Measurements from ENCODE around the gene USP40.

USP40 gene

GRCh38 chr2:233440714-233441113 lies 125.9 kb downstream of the USP40 start:
- no peak for DNase-seq (ENCODE audit: low read depth)

DNA sequence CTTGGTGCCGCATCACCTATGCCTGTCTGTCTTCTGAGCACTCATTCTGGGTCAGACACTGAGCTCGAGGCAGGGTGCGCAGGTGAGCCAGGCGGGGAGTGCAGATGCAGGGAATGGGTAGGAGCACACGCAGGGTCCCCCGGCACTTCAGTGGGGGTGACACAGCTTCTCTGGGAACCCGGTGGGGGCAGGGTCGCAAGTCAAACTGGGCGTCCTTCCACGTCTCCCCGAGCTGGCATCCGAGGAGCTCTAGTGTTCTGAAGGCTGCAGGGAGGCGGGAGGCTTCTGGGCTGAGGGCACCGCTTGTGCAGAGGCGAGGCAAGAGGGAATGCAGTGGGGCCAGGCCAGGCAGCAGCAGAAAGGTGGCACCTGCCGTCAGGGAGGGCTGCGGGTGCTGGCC lies 126.3 kb downstream of the USP40 start:
- DNase-seq (ENCODE audit: low read depth) = no peak

DNA sequence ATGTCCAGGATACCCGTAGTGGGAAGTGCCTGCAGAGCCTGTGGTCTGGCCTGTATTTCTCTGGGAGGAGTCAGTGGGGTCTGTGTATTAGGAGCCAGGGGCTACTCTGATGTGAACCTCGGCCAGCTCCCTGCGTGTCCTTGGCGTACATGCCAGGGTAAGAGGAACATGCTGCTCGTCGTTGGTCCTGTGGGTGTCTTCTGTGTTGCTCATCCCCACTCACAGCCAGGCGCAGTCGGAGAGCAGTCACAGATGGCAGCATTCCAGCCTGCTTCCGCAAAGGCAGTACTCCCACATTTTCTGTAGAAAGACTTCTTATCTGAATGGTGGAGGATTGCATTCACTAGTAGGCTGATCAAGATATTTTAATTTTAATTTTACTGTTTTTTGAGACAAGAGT lies 127.4 kb downstream of the USP40 start:
- DNase-seq (ENCODE audit: low read depth) = no peak

DNA sequence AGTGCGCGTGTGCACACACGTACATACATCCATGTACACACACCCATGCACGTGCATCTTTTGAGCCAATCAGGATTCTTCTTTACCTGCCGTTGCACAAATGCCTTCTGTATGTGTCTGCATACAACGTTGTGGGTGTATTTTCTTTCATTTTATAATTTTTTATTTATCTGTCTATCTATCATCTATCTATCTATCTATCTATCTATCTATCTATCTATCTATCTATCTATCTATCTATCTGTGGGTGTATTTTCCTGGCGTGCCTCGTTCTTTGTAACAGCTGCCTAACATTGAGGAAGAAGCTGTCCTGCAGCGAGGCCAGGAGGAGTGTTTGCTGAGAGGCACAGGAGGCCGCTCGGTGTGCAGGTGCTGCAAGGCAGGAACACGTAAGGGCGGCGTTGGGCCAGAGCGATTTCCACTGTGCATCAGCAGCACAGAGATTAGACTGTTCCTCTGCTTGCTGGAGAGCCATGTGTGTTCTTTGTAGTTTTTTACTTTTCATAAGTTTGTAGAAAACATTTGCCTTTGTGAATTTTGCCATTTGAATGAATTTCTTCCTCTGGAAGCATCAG lies 127.9 kb downstream of the USP40 start:
- DNase-seq (ENCODE audit: low read depth) = no peak

DNA sequence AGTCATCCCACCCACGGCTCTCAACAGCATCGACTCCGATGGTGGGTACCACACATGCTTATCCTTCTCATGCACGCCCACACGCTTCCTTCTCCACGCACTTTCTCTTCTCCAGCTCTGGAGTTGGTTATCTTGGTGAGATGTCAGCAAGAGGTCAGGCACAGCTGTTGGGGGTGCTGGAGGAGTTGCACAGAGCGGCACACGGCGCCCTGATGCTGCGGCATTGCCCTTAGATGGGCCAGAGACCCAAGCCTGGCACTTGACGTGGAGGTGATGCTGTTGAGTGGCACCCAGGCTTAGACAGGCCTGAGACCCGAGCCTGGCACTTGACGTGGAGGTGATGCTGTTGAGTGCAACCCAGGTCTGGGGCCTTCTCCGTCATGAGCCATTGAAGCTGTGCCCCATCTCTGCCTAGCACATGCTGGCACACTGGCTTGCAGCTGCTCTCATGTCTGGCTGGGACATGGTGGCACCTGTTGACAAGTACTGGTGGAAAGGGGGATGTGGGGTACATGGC lies 129.1 kb downstream of the USP40 start:
- DNase-seq (ENCODE audit: low read depth) = no peak

DNA sequence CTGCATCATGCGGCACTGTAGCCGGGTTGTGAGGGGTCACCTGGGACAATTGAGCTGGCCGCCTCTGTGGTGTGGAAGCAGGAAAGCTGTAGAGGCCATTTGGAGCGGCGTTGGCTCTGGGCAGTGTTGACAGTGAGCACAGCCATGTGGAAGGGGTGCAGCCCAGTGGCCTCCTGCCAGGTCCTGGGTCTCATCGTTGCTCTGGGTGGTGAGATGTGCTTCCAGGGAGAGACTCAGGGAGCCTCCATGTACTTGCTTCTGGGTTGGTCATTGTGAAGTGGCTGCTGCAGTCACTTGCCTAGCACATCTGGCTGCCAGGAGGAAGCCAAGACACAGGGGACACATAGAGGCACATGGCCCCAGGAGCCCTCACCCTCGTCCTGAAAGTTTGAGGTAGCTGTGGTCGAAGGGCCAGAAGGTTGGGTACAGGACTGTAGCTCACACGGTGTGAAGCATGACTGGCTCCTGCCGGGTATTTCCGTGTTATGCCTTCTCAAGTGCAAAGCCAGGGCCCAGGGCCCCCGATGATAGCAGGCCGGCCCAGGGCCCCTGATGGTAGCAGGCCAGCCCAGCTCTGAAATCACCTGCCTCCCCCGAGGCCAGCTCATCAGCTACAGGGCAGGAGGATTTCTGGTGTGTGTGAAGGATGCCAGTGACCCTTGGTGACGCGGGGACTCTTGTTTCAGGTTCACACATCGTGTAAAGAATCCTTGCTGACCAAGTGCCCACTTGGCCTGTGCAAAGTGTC lies 129.7 kb downstream of the USP40 start:
- DNase-seq (ENCODE audit: low read depth) = no peak

DNA sequence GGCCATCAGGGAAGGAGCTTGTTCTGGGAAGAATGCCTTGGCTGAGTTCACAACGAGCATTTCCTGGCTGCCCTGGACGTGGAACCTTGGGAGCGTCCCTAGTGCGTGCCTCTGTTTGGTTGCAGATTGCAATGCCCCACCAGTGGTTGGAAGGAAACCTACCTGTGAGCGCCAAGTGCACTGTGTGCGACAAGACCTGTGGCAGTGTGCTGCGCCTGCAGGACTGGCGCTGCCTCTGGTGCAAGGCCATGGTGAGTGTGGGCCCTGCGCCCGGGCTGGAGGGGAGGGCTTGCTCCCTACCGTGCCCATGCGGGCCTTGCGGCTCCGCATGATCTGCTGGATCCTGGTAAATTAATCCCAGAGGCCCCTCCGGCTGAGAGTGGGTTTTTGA lies 130.4 kb downstream of the USP40 start:
- DNase-seq (ENCODE audit: low read depth) = no peak

GRCh38 chr2:233435436-233436190 lies 131.0 kb downstream of the USP40 start:
- no peak for DNase-seq (ENCODE audit: low read depth)

- no peak for DNase-seq (ENCODE audit: low read depth)
Observed at GRCh38 chr2:233434666-233435330, 131.8 kb downstream of the USP40 start.

DNA sequence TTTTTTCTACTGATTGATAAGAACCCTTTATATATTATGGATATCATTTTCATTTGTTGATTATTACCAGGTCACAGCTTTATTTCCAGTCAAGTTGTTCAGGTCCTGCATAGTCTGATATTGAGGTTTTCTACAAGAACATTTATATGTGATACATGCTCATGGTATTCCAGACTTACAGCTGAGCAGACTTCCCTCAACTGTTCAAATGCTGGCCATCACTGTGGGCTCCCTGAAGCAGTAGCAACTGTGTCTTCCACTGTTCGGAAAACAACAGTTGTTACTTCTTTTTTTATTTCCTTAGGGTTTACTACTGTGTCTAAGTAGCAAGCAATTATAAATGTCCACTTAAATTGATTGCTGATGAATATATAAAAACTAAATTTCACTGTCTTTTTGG lies 132.8 kb downstream of the USP40 start:
- DNase-seq (ENCODE audit: low read depth) = no peak

- no peak for DNase-seq (ENCODE audit: low read depth)
Observed at GRCh38 chr2:233433029-233433428, 133.6 kb downstream of the USP40 start.

DNA sequence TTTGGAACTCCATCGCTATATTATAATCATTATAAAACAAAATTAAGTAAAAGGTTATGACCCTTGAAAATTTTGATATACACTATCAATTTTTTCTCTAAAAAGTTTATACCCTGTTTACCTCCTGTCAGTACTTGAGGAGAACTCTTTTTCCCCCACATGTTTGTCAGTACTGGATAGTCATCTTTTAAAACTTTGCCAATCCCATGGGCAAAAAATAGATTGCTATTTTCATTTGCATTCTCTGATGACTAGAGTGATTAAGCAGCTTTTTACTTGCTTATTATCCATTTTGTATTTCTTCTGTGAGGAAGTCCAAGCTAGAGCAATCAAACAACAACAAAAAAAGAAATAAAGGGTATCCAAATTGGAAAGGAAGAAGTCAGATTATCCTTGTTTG lies 135.9 kb downstream of the USP40 start:
- DNase-seq (ENCODE audit: low read depth) = no peak

- no peak for DNase-seq (ENCODE audit: low read depth)
Observed at GRCh38 chr2:233430081-233430480, 136.5 kb downstream of the USP40 start.

DNA sequence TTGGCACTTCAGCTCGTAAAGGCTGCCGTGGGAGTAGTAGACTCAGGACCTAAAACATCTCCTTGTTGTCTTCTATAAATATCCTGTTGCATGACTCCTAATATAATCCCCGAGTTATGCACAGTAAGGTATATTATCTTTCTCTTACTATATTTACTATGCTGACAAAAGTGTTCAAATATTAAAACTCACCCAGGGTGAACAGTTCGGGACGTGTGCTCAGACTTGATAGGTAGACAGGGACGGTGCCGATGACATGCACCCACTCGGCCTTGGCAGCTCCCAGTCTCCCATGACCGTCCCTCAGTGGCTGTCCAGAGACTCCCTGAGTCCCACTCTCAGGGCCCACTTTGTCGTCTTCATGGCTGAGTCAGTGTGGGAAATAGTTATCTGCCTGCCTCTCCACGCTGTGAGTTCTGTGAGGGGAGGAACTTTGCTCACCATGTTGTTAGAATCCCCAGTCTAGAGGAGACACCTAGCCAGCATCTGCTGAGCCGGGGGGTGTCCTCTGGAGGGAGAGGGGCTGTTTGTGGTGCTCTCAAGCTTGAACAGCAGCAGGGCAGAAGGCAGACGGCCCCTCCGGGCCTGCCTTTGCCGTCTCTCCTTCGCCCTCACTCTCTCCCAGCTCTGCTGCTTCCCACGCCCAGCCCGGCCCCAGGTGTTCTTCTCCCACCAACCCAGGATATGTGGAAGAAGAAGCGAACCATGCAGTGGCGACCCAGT lies 137.2 kb downstream of the USP40 start:
- DNase-seq (ENCODE audit: low read depth) = no peak

GRCh38 chr2:233428438-233428837 lies 138.1 kb downstream of the USP40 start:
- DNase-seq (ENCODE audit: low read depth) = no peak

- no peak for DNase-seq (ENCODE audit: low read depth)
Observed at GRCh38 chr2:233428008-233428407, 138.6 kb downstream of the USP40 start.

GRCh38 chr2:233426619-233427342 lies 139.8 kb downstream of the USP40 start:
- DNase-seq (ENCODE audit: low read depth) = peak; percentile 97
